GM12801 (cell line): ENCODE data around the gene ZNF658.
"Not testable (repeated sequence)": the region's sequence is repeated elsewhere in the genome, so short reads cannot be mapped to it uniquely, and the experiment has no call there.

Source experiments
- CTCF ChIP-seq: IDR thresholded peaks from one replicate; pipeline ENCODE4 v1.5.1; 2011; ENCODE audit warnings: control low read depth; ENCODE audit not compliant: insufficient read length; ENCODE audit errors: extremely low read depth

The ZNF658 gene

GRCh38 chr9:66900490-66901131 is at the start of gene ZNF658:
Gene ZNF658 (plus strand): TSS chr9:66900725. CDS start chr9:66903562, 2,837 bp downstream.
- TF ChIP-seq CTCF, result not testable (repeated sequence)
